Esophagus squamous epithelium (tissue), 5 donors: ENCODE data around the gene CDK1. TPM values are rescaled to one million over a fixed set of nuclear protein-coding genes. Genes with fewer than 3 reads are reported as not detected.

Experiments used
- DNase-seq: peaks from one replicate; lab custom pipeline; 2025; lab: John Stamatoyannopoulos, UW
- H3K27ac ChIP-seq, 4 donors: fragments of 200-600 bp; sonication (generic); one replicate each; pipeline ENCODE4 v1.5.1; 2016 to 2019; ENCODE audit warnings: mild to moderate bottlenecking in 1 of 4
- H3K27me3 ChIP-seq, 4 donors: fragments of 200-600 bp; sonication (generic); 1 replicate in 3 of 4; 2 replicates in 1 of 4; pipeline versions ENCODE4 v1.5.1 to v1.6.0; 2017 to 2021; ENCODE audit warnings: antibody characterized with exemption in 1 of 4
- H3K36me3 ChIP-seq, 3 donors: fragments of 200-600 bp; sonication (generic); one replicate each; pipeline ENCODE4 v1.5.1; 2016 to 2019
- H3K4me1 ChIP-seq, 3 donors: fragments of 200-600 bp; sonication (generic); one replicate each; pipeline ENCODE4 v1.5.1; 2017 to 2019
- H3K4me3 ChIP-seq, 4 donors: fragments of 200-600 bp; sonication (generic); 1 replicate in 3 of 4; 2 replicates in 1 of 4; pipeline ENCODE4 v1.5.1; 2016 to 2019; ENCODE audit warnings: mild to moderate bottlenecking in 2 of 4, moderate library complexity in 1 of 4
- H3K9me3 ChIP-seq, 3 donors: fragments of 200-600 bp; sonication (generic); one replicate each; pipeline ENCODE4 v1.5.1; 2016 to 2019
- CTCF ChIP-seq, 6 experiments: fragments of 450-650 bp in 4 of 6; fragments of 200-600 bp in 2 of 6; sonication (generic) in 2 of 6; IDR thresholded peaks; one replicate each; pipeline ENCODE4 v1.5.1; 2016 to 2019; ENCODE audit warnings: antibody characterized with exemption in 6 of 6, mild to moderate bottlenecking in 4 of 6, moderate library complexity in 4 of 6
- POLR2A ChIP-seq, 4 donors: fragments of 450-650 bp; IDR thresholded peaks; one replicate each; pipeline ENCODE4 v1.6.1; 2017; ENCODE audit warnings: antibody characterized with exemption in 4 of 4, mild to moderate bottlenecking in 4 of 4, moderate library complexity in 3 of 4
- WGBS, 2 donors: methylation state at CpG; one replicate each; pipeline ENCODE4 v1.1.5; 2018; 5-methylcytosine and 5-hydroxymethylcytosine counted together
- intact Hi-C: fragments of 100-400 bp; cut with DNase I; formaldehyde crosslinking; loops from one replicate; pipeline ENCODE4 v1.15.0; 2022
- total RNA-seq, 4 donors: library from RNA; depleted of rRNA; stranded (reverse); fragments of >200 nt; gene quantifications; one replicate each; pipeline ENCODE4 v1.1.0, GENCODE V29; 2016
- donor health status: DM: yes; HTN: yes; CAD: no.

The CDK1 gene
- total RNA-seq, 4 donors from 2014 or later = 10.2 to 50.4 (median 31.0) TPM

- Histone ChIP-seq H3K9me3 (no peaks in the 10 kb centered on the region), H3K27ac (peak overlapping the region in 1 of 4 donors; percentile 17), H3K4me1 (peaks cover 4 to 38% (median 4%) of the 10 kb centered on the region in 3 donors), H3K36me3 (no peaks in the 10 kb centered on the region), H3K4me3 (no peak overlapping the region), H3K27me3 (no peaks in the 10 kb centered on the region)
- no peak for TF ChIP-seq CTCF (IDR thresholded peaks at IDR 0.05)
- TF ChIP-seq POLR2A (IDR thresholded peaks at IDR 0.05) = no peak
- intact Hi-C loops = no loop called here
- no peak for DNase-seq
Measured at GRCh38 chr10:60781661-60782060, 3.4 kb downstream of the CDK1 start.

- Histone ChIP-seq H3K27me3 (no peaks in the 10 kb centered on the region), H3K9me3 (no peaks in the 10 kb centered on the region), H3K36me3 (no peaks in the 10 kb centered on the region), H3K4me1 (peaks cover 0 to 25% (median 0%) of the 10 kb centered on the region in 3 donors), H3K27ac (no peak overlapping the region), H3K4me3 (no peak overlapping the region)
- intact Hi-C loops = no loop called here
- 89 to 91% methylated on average over 3 of the region's 3 CpGs for WGBS, 2 donors
- DNase-seq = no peak
- TF ChIP-seq CTCF (IDR thresholded peaks at IDR 0.05) (no peak), POLR2A (IDR thresholded peaks at IDR 0.05) (no peak)
Measured at GRCh38 chr10:60784641-60785040, 6.4 kb downstream of the CDK1 start.

- TF ChIP-seq CTCF (IDR thresholded peaks at IDR 0.05) (no peak), POLR2A (IDR thresholded peaks at IDR 0.05) (no peak)
- H3K27me3 ChIP-seq = no peaks in the 10 kb centered on the region
- H3K36me3 ChIP-seq = no peaks in the 10 kb centered on the region
- no peak overlapping the region for H3K4me3 ChIP-seq
- intact Hi-C loops = no loop called here
- no peak overlapping the region for H3K27ac ChIP-seq
- H3K9me3 ChIP-seq = no peaks in the 10 kb centered on the region
- H3K4me1 ChIP-seq = no peaks in the 10 kb centered on the region
- no peak for DNase-seq
Measured at GRCh38 chr10:60788544-60788943, 10.3 kb downstream of the CDK1 start.

- intact Hi-C loops = no loop called here
- no peaks in the 10 kb centered on the region for H3K36me3 ChIP-seq
- TF ChIP-seq CTCF (IDR thresholded peaks at IDR 0.05) = no peak
- WGBS, 2 donors = 42 to 48% methylated on average over 4 of the region's 4 CpGs
- H3K4me3 ChIP-seq = no peak overlapping the region
- H3K27ac ChIP-seq = no peak overlapping the region
- H3K9me3 ChIP-seq = no peaks in the 10 kb centered on the region
- no peak for DNase-seq
- H3K27me3 ChIP-seq = no peaks in the 10 kb centered on the region
- H3K4me1 ChIP-seq = no peaks in the 10 kb centered on the region
Measured at GRCh38 chr10:60789340-60789739, 11.1 kb downstream of the CDK1 start.

GRCh38 chr10:60794953-60795352, 16.7 kb downstream of the CDK1 start:
- TF ChIP-seq CTCF (IDR thresholded peaks at IDR 0.05) (no peak), POLR2A (IDR thresholded peaks at IDR 0.05) (no peak)
- no peaks in the 10 kb centered on the region for H3K36me3 ChIP-seq
- H3K27ac ChIP-seq = no peak overlapping the region
- no peaks in the 10 kb centered on the region for H3K9me3 ChIP-seq
- 82 to 90% methylated on average over 4 of the region's 4 CpGs for WGBS, 2 donors
- no peak overlapping the region for H3K4me3 ChIP-seq
- intact Hi-C loops = no loop called here
- H3K4me1 ChIP-seq = no peaks in the 10 kb centered on the region
- no peaks in the 10 kb centered on the region for H3K27me3 ChIP-seq
- no peak for DNase-seq
